Measurements from ENCODE around the gene CHPF.

DNA sequence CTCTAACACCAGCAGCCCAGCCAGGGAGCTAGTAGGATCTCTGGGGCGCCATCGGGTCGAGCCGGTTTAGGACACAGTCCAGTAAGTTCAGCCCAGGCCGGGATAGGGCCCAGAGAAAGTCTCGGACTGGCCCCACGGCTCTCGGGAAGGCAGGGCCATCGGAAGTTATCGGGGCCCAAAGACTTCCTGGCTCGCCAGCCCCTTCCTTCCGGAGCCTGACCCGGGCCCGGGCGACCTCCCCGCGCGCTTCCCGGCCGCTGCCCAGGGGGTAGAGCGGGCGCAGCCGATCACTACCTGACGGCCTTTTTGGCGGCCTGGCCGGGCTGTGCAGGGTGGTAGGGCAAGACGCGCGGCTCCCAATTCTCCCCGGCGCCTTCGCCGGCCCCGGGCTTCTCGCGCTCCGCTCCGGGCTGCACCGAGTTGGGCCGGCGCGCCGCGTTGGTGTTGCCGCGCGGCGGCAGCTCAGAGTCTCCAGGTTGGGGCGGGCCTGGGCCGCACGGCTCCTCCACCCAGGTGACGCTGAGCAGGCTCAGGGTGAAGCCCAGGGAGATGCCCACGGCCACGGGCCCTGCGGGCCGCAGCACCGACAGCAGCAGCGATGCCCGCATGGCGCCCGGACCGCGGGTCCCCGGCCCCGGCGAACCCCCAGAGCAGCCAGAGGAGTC is 546 bp downstream of the CHPF start:
- TF ChIP-seq POLR2A (IDR thresholded peaks at IDR 0.05; ENCODE audit: low read depth, low read length): no peak
- TF ChIP-seq POLR2AphosphoS5 (IDR thresholded peaks at IDR 0.05; ENCODE audit: low read depth, low read length): no peak
- TF ChIP-seq TAF1 (IDR thresholded peaks at IDR 0.05; ENCODE audit: borderline replicate concordance, low read depth, low read length): no peak
